ENCODE results near the gene FBP2. TPM values are rescaled to one million over a fixed set of nuclear protein-coding genes. Genes with fewer than 3 reads are reported as not detected.

The FBP2 gene
- polyA plus RNA-seq: not detected

DNA sequence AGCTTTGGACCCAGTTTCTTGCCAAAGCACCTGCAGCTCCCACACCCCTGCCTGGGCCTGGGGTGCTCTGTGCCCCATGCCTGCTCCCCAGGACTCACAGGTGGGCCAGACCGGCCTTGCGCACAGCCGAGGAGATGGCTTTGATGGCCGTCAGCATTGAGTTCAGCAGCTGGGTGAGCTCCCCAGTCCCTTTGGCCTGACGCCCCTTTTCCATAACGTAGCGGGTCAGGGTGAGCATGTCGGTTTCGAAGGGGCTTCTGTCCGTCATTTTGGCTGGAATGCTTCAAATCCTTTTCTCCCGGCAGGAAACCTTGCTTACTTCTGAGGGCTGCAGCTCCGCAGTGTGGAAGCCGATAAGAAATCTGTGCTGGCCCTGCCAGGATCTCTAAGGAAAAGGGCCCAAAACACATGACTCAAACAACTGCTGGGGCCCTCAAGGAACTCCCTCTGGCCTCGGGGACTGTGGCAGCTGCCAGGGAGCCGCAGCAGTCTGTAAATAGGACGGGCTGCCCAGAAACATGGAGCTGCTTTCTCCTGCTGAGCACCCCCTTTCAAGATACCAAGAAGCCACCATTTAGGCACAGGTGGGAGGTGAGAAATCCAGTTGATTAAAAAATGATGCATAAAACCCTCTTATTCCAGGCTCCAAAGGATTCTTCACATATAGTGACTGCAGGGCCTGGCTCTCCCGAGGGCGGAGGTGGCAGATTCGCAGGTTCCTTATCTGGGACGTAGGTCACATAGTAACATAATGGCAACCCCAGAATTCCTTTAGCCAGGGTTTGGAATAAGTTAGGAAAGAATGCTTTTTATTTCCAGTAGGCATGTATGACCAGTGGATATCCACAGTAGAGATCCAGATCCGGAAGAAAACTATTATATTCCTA is at the start of gene FBP2:
FBP2 (minus strand) TSS at position 366 of the 887 bp plus-strand sequence; CDS start at position 268, 98 bp downstream.
- H3K36me3 ChIP-seq (ENCODE audit: control insufficient read depth in 2 of 2, insufficient read depth in 2 of 2, low read length in 1 of 2): no peaks in the 10 kb centered on the region
- H3K9me3 ChIP-seq (ENCODE audit: control insufficient read depth in 2 of 2, insufficient read depth in 1 of 2, low read depth in 1 of 2, low read length in 1 of 2): no peaks in the 10 kb centered on the region
- H3K27me3 ChIP-seq (ENCODE audit: control insufficient read depth in 1 of 2, insufficient read depth in 2 of 2, low read length in 2 of 2): no peaks in the 10 kb centered on the region
- no peaks in the 10 kb centered on the region for H3K4me1 ChIP-seq (ENCODE audit: control insufficient read depth in 2 of 2, insufficient read depth in 2 of 2, low read length in 1 of 2)
- H3K27ac ChIP-seq (ENCODE audit: low read depth in 2 of 2, low read length in 1 of 2): no peak within 1 kb of the TSS
- no peak within 1 kb of the TSS for H3K4me3 ChIP-seq (ENCODE audit: low read depth in 1 of 2, low read length in 2 of 2)
- WGBS, 2 donors: 62 to 70% methylated on average over 21 of the region's 21 CpGs

DNA sequence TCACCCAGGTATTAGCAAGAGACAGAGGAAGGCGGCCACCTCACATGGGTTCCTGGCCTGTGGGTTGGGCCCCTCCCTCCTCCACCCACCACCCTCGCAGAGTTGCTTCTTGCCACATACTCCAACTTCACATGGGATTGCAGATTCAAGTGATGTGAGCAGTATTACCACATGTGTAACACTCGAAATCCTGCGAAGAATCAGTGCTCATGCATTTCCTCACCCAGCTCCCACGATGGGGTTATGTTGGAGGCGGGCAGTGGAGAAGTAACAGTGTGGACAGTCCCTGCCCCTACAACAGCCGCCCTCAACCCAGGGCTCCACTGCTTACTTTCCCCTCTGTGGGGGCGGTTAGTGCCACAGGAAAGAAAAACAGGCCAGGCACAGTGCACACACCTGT is 49.6 kb upstream of the FBP2 start:
- H3K36me3 ChIP-seq (ENCODE audit: control insufficient read depth in 2 of 2, insufficient read depth in 2 of 2, low read length in 1 of 2): no peaks in the 10 kb centered on the region
- 83 to 88% methylated on average over 8 of the region's 8 CpGs for WGBS, 2 donors
- no peaks in the 10 kb centered on the region for H3K27me3 ChIP-seq (ENCODE audit: control insufficient read depth in 1 of 2, insufficient read depth in 2 of 2, low read length in 2 of 2)
- no peak overlapping the region for H3K27ac ChIP-seq (ENCODE audit: low read depth in 2 of 2, low read length in 1 of 2)
- no peaks in the 10 kb centered on the region for H3K9me3 ChIP-seq (ENCODE audit: control insufficient read depth in 2 of 2, insufficient read depth in 1 of 2, low read depth in 1 of 2, low read length in 1 of 2)
- H3K4me1 ChIP-seq (ENCODE audit: control insufficient read depth in 2 of 2, insufficient read depth in 2 of 2, low read length in 1 of 2): peaks cover 5 to 10% of the 10 kb centered on the region in 2 donors
- H3K4me3 ChIP-seq (ENCODE audit: low read depth in 1 of 2, low read length in 2 of 2): no peak overlapping the region

DNA sequence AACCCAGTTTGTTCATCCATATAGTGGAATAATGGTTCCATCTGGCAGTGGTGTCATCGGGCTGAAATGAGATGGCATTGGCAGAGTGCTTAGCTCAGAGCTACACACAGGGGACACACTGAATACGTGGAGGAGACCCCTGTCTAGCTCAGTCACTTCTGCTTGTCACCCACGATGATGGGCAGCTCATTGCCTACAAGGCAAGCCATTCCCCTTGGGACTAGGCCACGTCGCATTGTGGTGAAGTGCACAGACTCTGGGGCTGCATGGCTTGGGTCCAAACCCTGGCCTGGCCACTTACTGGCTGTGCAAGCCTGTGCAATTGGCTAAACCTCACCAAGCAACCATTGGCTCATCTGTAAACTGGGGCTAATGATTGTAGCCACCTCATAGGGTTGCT is 48.9 kb upstream of the FBP2 start:
- Histone ChIP-seq H3K27ac (ENCODE audit: low read depth in 2 of 2, low read length in 1 of 2) (no peak overlapping the region), H3K4me1 (ENCODE audit: control insufficient read depth in 2 of 2, insufficient read depth in 2 of 2, low read length in 1 of 2) (peaks cover 5 to 8% of the 10 kb centered on the region in 2 donors), H3K27me3 (ENCODE audit: control insufficient read depth in 1 of 2, insufficient read depth in 2 of 2, low read length in 2 of 2) (no peaks in the 10 kb centered on the region), H3K36me3 (ENCODE audit: control insufficient read depth in 2 of 2, insufficient read depth in 2 of 2, low read length in 1 of 2) (no peaks in the 10 kb centered on the region), H3K9me3 (ENCODE audit: control insufficient read depth in 2 of 2, insufficient read depth in 1 of 2, low read depth in 1 of 2, low read length in 1 of 2) (no peaks in the 10 kb centered on the region), H3K4me3 (ENCODE audit: low read depth in 1 of 2, low read length in 2 of 2) (no peak overlapping the region)
- WGBS, 2 donors: 93 to 94% methylated on average over 5 of the region's 5 CpGs

DNA sequence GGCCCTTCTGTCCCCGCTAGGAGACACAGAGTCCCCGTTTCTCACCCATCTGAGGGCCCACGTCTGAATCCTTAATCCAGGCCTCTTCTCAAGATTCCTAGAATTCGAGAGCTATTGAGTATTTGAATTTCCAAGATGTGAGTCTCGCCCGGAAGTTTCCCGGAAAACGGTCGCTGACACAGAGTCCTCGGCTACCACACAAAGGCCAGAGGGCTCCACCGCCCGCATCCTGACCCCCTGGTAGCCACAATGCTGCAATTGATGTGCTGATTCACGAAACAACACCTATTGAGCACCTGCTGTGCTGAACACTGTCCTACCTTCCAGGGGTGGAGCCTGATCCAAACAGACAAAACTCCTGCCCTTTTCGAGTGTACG is 46.4 kb upstream of the FBP2 start:
- Histone ChIP-seq H3K4me3 (ENCODE audit: low read depth in 1 of 2, low read length in 2 of 2) (peak overlapping the region in 1 of 2 donors; percentile 59), H3K27ac (ENCODE audit: low read depth in 2 of 2, low read length in 1 of 2) (no peak overlapping the region), H3K4me1 (ENCODE audit: control insufficient read depth in 2 of 2, insufficient read depth in 2 of 2, low read length in 1 of 2) (peaks cover 5 to 8% of the 10 kb centered on the region in 2 donors), H3K27me3 (ENCODE audit: control insufficient read depth in 1 of 2, insufficient read depth in 2 of 2, low read length in 2 of 2) (no peaks in the 10 kb centered on the region), H3K9me3 (ENCODE audit: control insufficient read depth in 2 of 2, insufficient read depth in 1 of 2, low read depth in 1 of 2, low read length in 1 of 2) (no peaks in the 10 kb centered on the region), H3K36me3 (ENCODE audit: control insufficient read depth in 2 of 2, insufficient read depth in 2 of 2, low read length in 1 of 2) (no peaks in the 10 kb centered on the region)
- WGBS, 2 donors: 70 to 75% methylated on average over 15 of the region's 15 CpGs

DNA sequence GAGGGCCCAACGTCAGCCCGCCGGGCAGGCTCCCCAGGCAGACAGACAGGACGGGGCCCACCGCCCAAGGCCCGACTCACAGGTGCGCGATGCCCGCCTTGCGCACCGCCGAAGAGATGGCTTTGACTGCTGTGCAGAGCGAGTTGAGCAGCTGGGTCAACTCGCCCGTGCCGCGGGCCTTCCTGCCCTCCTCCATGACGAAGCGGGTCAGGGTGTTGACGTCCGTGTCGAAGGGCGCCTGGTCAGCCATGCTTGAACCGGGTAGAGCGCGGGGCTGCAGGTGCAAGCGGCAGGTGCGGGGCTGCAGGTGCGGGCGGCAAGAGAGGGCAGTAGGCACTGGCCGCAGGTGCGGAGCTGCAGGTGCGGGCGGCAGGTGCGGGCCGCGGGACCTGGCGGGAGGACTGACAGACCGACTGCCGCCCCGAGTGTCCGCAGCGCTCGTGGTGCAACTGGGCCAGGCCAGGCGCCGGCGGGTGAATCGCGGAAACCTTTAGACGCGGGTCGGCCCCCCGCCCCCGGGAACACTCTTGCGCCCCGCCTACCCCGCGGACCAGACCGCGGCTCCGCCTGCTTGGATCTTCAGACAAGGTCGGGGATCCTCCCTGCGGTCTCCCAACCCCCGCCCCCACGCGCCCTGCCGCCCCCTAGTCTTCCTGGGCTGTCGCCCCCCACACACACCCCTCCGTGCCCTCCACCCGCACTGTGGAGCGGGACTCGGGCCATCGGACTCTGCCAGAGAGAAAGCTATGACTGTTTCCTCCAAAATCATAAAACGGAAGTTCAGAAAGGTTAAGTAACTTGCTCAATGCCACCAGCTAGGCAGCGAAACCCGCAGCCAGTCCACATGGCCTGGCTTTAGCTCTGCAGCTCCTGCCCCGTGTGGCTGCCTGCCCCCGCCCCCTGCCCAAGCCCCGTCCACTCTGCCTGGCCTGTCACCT is 45.7 kb upstream of the FBP2 start, which contains the start of gene FBP1:
FBP1 (minus strand) TSS at position 458 of the 938 bp plus-strand sequence; CDS start at position 250, 208 bp downstream.
- H3K27me3 ChIP-seq (ENCODE audit: control insufficient read depth in 1 of 2, insufficient read depth in 2 of 2, low read length in 2 of 2): no peaks in the 10 kb centered on the region
- H3K27ac ChIP-seq (ENCODE audit: low read depth in 2 of 2, low read length in 1 of 2): no peak within 1 kb of the TSS
- peaks cover 5 to 8% of the 10 kb centered on the region in 2 donors for H3K4me1 ChIP-seq (ENCODE audit: control insufficient read depth in 2 of 2, insufficient read depth in 2 of 2, low read length in 1 of 2)
- H3K4me3 ChIP-seq (ENCODE audit: low read depth in 1 of 2, low read length in 2 of 2): peak within 1 kb of the TSS; percentile 53 to 59
- WGBS, 2 donors: 4 to 6% methylated on average over 69 to 79 of the region's 79 CpGs
- no peaks in the 10 kb centered on the region for H3K36me3 ChIP-seq (ENCODE audit: control insufficient read depth in 2 of 2, insufficient read depth in 2 of 2, low read length in 1 of 2)
- H3K9me3 ChIP-seq (ENCODE audit: control insufficient read depth in 2 of 2, insufficient read depth in 1 of 2, low read depth in 1 of 2, low read length in 1 of 2): no peaks in the 10 kb centered on the region

DNA sequence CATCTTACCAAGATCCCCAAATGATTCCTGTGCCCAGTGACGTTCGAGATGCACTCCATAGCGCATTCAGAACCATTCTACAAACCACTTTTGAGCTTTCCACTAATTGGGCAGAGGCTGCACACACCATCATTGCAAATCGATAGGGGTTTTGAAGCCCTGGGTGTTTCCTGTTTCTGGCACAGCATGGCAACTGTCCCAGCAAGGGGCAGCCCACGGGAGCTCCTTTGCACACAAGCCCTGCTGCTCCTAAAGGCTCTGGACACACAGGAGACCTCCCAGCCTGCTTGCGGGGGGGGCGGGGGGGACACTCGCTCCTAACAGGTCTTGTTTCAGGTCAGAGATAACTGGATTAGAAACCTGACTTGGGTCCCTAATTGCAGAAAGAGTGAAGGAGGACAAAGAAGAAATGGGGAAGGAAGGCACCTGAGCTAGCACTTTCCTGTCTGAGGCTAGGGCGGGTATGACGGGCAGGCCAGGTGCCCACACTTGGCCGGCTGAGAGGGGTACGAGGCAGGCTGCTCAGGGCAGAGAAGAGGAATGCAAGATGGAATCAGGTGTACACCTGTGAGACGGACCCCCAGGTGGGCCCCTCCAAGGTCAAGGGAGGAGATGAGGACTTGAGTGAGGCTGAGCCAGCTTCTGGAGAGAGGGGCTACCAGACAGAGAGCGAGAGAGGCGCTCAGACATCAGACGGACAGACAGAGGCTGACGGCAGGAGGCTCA is 44.9 kb upstream of the FBP2 start:
- peak overlapping the region; percentile 53 to 59 for H3K4me3 ChIP-seq (ENCODE audit: low read depth in 1 of 2, low read length in 2 of 2)
- WGBS, 2 donors: 60 to 73% methylated on average over 13 to 17 of the region's 17 CpGs
- no peak overlapping the region for H3K27ac ChIP-seq (ENCODE audit: low read depth in 2 of 2, low read length in 1 of 2)
- no peaks in the 10 kb centered on the region for H3K27me3 ChIP-seq (ENCODE audit: control insufficient read depth in 1 of 2, insufficient read depth in 2 of 2, low read length in 2 of 2)
- peaks cover 5 to 8% of the 10 kb centered on the region in 2 donors for H3K4me1 ChIP-seq (ENCODE audit: control insufficient read depth in 2 of 2, insufficient read depth in 2 of 2, low read length in 1 of 2)
- H3K36me3 ChIP-seq (ENCODE audit: control insufficient read depth in 2 of 2, insufficient read depth in 2 of 2, low read length in 1 of 2): no peaks in the 10 kb centered on the region
- H3K9me3 ChIP-seq (ENCODE audit: control insufficient read depth in 2 of 2, insufficient read depth in 1 of 2, low read depth in 1 of 2, low read length in 1 of 2): no peaks in the 10 kb centered on the region

DNA sequence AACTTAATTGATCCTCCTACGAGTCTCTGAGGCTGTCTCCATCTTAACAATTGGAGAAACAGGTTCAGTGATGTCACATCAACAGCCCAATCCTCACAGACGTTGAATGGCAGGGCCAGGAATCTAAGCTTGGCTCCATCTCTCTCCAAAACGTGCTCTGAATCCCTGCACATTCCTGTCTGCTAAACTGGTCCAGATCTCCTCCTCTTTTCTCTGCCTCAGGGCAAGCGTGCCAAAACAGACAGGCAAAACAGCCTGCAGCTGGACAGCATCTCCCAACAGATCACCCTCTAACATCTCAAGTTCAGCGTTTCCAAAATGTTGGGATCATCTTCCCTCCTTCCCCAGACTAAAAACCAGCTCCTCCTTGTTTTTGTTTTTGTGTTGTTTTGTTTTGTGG is 39.1 kb upstream of the FBP2 start:
- Histone ChIP-seq H3K27ac (ENCODE audit: low read depth in 2 of 2, low read length in 1 of 2) (no peak overlapping the region), H3K36me3 (ENCODE audit: control insufficient read depth in 2 of 2, insufficient read depth in 2 of 2, low read length in 1 of 2) (no peaks in the 10 kb centered on the region), H3K4me1 (ENCODE audit: control insufficient read depth in 2 of 2, insufficient read depth in 2 of 2, low read length in 1 of 2) (peaks cover 3 to 5% of the 10 kb centered on the region in 2 donors), H3K4me3 (ENCODE audit: low read depth in 1 of 2, low read length in 2 of 2) (no peak overlapping the region), H3K9me3 (ENCODE audit: control insufficient read depth in 2 of 2, insufficient read depth in 1 of 2, low read depth in 1 of 2, low read length in 1 of 2) (no peaks in the 10 kb centered on the region), H3K27me3 (ENCODE audit: control insufficient read depth in 1 of 2, insufficient read depth in 2 of 2, low read length in 2 of 2) (no peaks in the 10 kb centered on the region)
- 13 to 32% methylated on average over 5 of the region's 5 CpGs for WGBS, 2 donors

DNA sequence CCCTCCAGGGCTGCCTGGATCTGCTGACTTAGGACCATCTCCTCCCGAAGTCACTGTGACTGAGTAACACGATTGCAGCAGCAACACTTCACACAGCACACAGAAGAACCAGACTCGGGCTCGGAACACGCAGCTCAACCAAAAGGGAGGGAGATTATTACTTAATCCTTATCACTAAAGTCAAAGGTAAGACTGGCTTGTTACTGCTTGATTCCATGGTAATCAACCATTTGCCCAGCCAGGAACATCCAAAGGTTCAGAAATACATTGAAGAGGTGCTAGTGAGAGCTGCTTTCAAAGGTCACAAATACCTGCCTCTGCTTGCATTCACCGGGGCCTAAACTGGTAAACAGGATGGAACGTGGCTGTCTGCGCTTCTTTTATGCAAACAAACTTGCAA is 38.0 kb upstream of the FBP2 start:
- no peaks in the 10 kb centered on the region for H3K36me3 ChIP-seq (ENCODE audit: control insufficient read depth in 2 of 2, insufficient read depth in 2 of 2, low read length in 1 of 2)
- H3K4me1 ChIP-seq (ENCODE audit: control insufficient read depth in 2 of 2, insufficient read depth in 2 of 2, low read length in 1 of 2): peaks cover 3 to 5% of the 10 kb centered on the region in 2 donors
- no peak overlapping the region for H3K27ac ChIP-seq (ENCODE audit: low read depth in 2 of 2, low read length in 1 of 2)
- no peaks in the 10 kb centered on the region for H3K9me3 ChIP-seq (ENCODE audit: control insufficient read depth in 2 of 2, insufficient read depth in 1 of 2, low read depth in 1 of 2, low read length in 1 of 2)
- 51 to 54% methylated on average over 8 of the region's 8 CpGs for WGBS, 2 donors
- no peak overlapping the region for H3K4me3 ChIP-seq (ENCODE audit: low read depth in 1 of 2, low read length in 2 of 2)
- H3K27me3 ChIP-seq (ENCODE audit: control insufficient read depth in 1 of 2, insufficient read depth in 2 of 2, low read length in 2 of 2): no peaks in the 10 kb centered on the region

DNA sequence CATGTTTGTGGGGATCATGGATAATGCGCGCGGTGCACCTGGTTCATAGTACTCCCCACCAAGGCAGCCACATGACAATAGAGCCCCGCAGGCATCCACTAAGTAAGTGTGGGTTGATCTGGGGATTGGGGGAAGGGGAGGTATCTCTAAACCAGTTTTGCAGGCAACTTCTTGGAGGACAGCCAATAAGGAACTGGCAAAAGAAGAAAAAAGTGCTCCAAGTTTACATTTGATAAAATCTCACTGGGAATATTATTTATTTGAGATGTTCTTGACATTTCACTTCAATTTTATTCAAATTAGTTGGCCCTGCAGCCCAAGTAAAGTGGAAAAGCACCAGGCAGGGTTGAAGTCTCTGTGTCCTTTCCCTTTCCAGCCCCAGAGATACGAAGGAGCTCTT is 37.2 kb upstream of the FBP2 start:
- whole genome bisulfite sequencing, 2 donors: 51% methylated on average over 5 of the region's 5 CpGs
- no peak overlapping the region for H3K27ac ChIP-seq (ENCODE audit: low read depth in 2 of 2, low read length in 1 of 2)
- H3K4me3 ChIP-seq (ENCODE audit: low read depth in 1 of 2, low read length in 2 of 2): no peak overlapping the region
- H3K36me3 ChIP-seq (ENCODE audit: control insufficient read depth in 2 of 2, insufficient read depth in 2 of 2, low read length in 1 of 2): no peaks in the 10 kb centered on the region
- peaks cover 3 to 5% of the 10 kb centered on the region in 2 donors for H3K4me1 ChIP-seq (ENCODE audit: control insufficient read depth in 2 of 2, insufficient read depth in 2 of 2, low read length in 1 of 2)
- H3K27me3 ChIP-seq (ENCODE audit: control insufficient read depth in 1 of 2, insufficient read depth in 2 of 2, low read length in 2 of 2): no peaks in the 10 kb centered on the region
- H3K9me3 ChIP-seq (ENCODE audit: control insufficient read depth in 2 of 2, insufficient read depth in 1 of 2, low read depth in 1 of 2, low read length in 1 of 2): no peaks in the 10 kb centered on the region
